Endothelial cell of umbilical vein (primary cell): Measurements from ENCODE around the gene EYS.

Experiments
- EZH2 ChIP-seq: IDR thresholded peaks from 2 replicates; pipeline ENCODE4 v1.6.1; 2012; ENCODE audit warnings: borderline replicate concordance, low read depth, mild to moderate bottlenecking, moderate library complexity, low read length, inconsistent platforms; ENCODE audit not compliant: severe bottlenecking
- MYC ChIP-seq: IDR thresholded peaks from one replicate; pipeline ENCODE4 v1.6.1; 2011; ENCODE audit warnings: mild to moderate bottlenecking, low read depth, low read length
- POLR2A ChIP-seq: IDR thresholded peaks from 2 replicates; pipeline ENCODE4 v1.6.1; 2012; ENCODE audit warnings: low read depth, mild to moderate bottlenecking, control low read depth, low read length
- POLR2AphosphoS5 ChIP-seq: IDR thresholded peaks from 2 replicates; pipeline ENCODE4 v1.6.1; 2012; ENCODE audit warnings: low read depth, mild to moderate bottlenecking, control low read depth, low read length, moderate library complexity; ENCODE audit not compliant: insufficient read depth
- TF ChIP-seq, protein P1 (sequence below), 2 donors: IDR thresholded peaks; 1 replicate in 1 of 2; 2 replicates in 1 of 2; pipeline ENCODE4 v1.5.1; 2011; ENCODE audit warnings: low read length in 2 of 2, mild to moderate bottlenecking in 2 of 2, moderate library complexity in 2 of 2, control low read depth in 1 of 2, inconsistent platforms in 1 of 2, low read depth in 1 of 2; ENCODE audit not compliant: insufficient read depth in 1 of 2; ENCODE audit errors: extremely low read depth in 1 of 2
- TF ChIP-seq, protein P2 (sequence below): IDR thresholded peaks from 2 replicates; pipeline ENCODE4 v1.6.1; 2011; ENCODE audit not compliant: insufficient read depth, insufficient read length

DNA sequence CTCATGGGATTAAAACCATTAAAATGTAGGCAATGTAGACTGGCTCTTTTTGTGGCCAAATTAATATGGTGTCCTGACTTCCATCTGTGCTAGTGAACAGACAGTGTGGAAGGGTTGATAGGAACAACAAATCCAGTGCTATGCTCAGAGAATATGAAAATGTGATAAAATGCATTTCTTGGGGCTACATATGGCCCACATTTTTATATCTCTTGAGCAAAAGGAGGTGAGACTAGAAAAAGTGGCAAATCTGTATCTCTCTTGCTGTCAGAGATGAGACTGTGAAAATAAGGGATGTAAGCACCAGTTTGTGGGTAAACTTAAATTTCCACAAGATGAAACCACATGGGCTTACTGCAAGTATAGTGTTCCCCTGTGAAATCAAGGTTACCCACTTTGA is 1909.3 kb downstream of the EYS start:
- TF ChIP-seq, protein P1, sequence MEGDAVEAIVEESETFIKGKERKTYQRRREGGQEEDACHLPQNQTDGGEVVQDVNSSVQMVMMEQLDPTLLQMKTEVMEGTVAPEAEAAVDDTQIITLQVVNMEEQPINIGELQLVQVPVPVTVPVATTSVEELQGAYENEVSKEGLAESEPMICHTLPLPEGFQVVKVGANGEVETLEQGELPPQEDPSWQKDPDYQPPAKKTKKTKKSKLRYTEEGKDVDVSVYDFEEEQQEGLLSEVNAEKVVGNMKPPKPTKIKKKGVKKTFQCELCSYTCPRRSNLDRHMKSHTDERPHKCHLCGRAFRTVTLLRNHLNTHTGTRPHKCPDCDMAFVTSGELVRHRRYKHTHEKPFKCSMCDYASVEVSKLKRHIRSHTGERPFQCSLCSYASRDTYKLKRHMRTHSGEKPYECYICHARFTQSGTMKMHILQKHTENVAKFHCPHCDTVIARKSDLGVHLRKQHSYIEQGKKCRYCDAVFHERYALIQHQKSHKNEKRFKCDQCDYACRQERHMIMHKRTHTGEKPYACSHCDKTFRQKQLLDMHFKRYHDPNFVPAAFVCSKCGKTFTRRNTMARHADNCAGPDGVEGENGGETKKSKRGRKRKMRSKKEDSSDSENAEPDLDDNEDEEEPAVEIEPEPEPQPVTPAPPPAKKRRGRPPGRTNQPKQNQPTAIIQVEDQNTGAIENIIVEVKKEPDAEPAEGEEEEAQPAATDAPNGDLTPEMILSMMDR (IDR thresholded peaks at IDR 0.05; ENCODE audit: extremely low read depth in 1 of 2, insufficient read depth in 1 of 2, low read depth in 1 of 2, low read length in 2 of 2), result no peak
- no peak for TF ChIP-seq POLR2A
- no peak for TF ChIP-seq POLR2AphosphoS5
- no peak for TF ChIP-seq EZH2
- no peak for TF ChIP-seq MYC
- TF ChIP-seq, protein P2, sequence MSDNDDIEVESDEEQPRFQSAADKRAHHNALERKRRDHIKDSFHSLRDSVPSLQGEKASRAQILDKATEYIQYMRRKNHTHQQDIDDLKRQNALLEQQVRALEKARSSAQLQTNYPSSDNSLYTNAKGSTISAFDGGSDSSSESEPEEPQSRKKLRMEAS, result no peak
